ENCODE results near the gene LRP6. TPM values are rescaled to one million over a fixed set of nuclear protein-coding genes. Genes with fewer than 3 reads are reported as not detected.

LRP6 gene
- total and polyA plus RNA-seq, 2 of the 13 experiments (the other 11 are each of a cell fraction or from before 2014, with no cell fraction given) = 33.8 to 42.0 TPM

GRCh38 chr12:12229556-12230092 lies 37.2 kb downstream of the LRP6 start:
- no peaks in the 10 kb centered on the region for H3K27me3 ChIP-seq (ENCODE audit: control insufficient read depth in 1 of 2, insufficient read depth in 2 of 2, low read length in 2 of 2)
- no peak overlapping the region for H3K4me3 ChIP-seq (replicated peaks in 1 of 3; ENCODE audit: insufficient read depth in 1 of 3, low read depth in 2 of 3, low read length in 3 of 3)
- peaks cover 60% of the 10 kb centered on the region for H3K4me1 ChIP-seq (ENCODE audit: insufficient read depth, low read length)
- no peak overlapping the region for H3K9ac ChIP-seq (ENCODE audit: insufficient read depth, low read depth, low read length)
- H3K79me2 ChIP-seq (ENCODE audit: insufficient read depth, low read length) = peaks cover 95% of the 10 kb centered on the region
- H3K36me3 ChIP-seq (replicated peaks in 1 of 2; ENCODE audit: control insufficient read depth in 1 of 2, insufficient read depth in 2 of 2, low read length in 2 of 2) = no peaks in the 10 kb centered on the region; a peak in 1 of 5 replicates
- FAIRE-seq (no peak), DNase-seq (ENCODE audit: low spot score) (no peak), ATAC-seq (no peak)
- ChIA-PET POLR2A (interaction anchor here (1.2 kb wide), 1 partner anchor 12 kb away, joined by 3 read pairs; no protein-coding TSS in a partner anchor), CTCF (ENCODE audit: low intra/inter-chr PET ratio, low total read pairs) (no interaction called here)
- 0 out of 2 replicates have a peak, but pooled peaks cover 4% of the 10 kb centered on the region for H4K20me1 ChIP-seq (ENCODE audit: insufficient read depth, low read length)
- no peaks in the 10 kb centered on the region for H3K9me3 ChIP-seq (ENCODE audit: low read length)
- in situ Hi-C loops (cut with HindIII; ENCODE audit: extremely low pct_ligation_motif_present, low pct_unique_long_range_greater_than_20kb) (no loop called here), intact Hi-C loops (cut with micrococcal nuclease; ENCODE audit: unreplicated experiment) (no loop called here)
- no peak overlapping the region for H2AFZ ChIP-seq (ENCODE audit: low read length)
- H3K4me2 ChIP-seq (ENCODE audit: low read depth, low read length) = no peak overlapping the region
- H3K27ac ChIP-seq (ENCODE audit: extremely low read length, insufficient read depth, low read length) = no peak overlapping the region
- TF ChIP-seq SNAPC2 (CRISPR knock-in tag; IDR thresholded peaks at IDR 0.05) = no peak
- no peak for TF ChIP-seq ZNF382 (CRISPR knock-in tag; IDR thresholded peaks at IDR 0.05; ENCODE audit: borderline replicate concordance)
- TF ChIP-seq ZNF225 (CRISPR knock-in tag; IDR thresholded peaks at IDR 0.05) = no peak
- no peak for TF ChIP-seq NR1H2 (CRISPR knock-in tag; IDR thresholded peaks at IDR 0.05; ENCODE audit: borderline replicate concordance, low read depth)
- TF ChIP-seq ZNF460 (CRISPR knock-in tag; IDR thresholded peaks at IDR 0.05; ENCODE audit: borderline replicate concordance) = no peak
- TF ChIP-seq ARNT2 (CRISPR knock-in tag; IDR thresholded peaks at IDR 0.05; ENCODE audit: low read depth) = no peak
- TF ChIP-seq ZNF749 (CRISPR knock-in tag; IDR thresholded peaks at IDR 0.05; ENCODE audit: borderline replicate concordance) = no peak
- no peak for TF ChIP-seq RXRA (CRISPR knock-in tag; IDR thresholded peaks at IDR 0.05)
- TF ChIP-seq PRMT3 (CRISPR knock-in tag; IDR thresholded peaks at IDR 0.05; ENCODE audit: borderline replicate concordance, low read depth) = no peak
- TF ChIP-seq MAFF (IDR thresholded peaks at IDR 0.05; ENCODE audit: low read depth, low read length) = no peak
- no peak for TF ChIP-seq HMGA1 (CRISPR knock-in tag; conservative IDR thresholded peaks at IDR 0.05)
- TF ChIP-seq SIN3A (IDR thresholded peaks at IDR 0.05; ENCODE audit: borderline replicate concordance, low read depth, low read length) = no peak
- no peak for TF ChIP-seq ZNF17 (CRISPR knock-in tag; IDR thresholded peaks at IDR 0.05)
- TF ChIP-seq ATRX (CRISPR knock-in tag; IDR thresholded peaks at IDR 0.05; ENCODE audit: borderline replicate concordance) = no peak
- TF ChIP-seq ATF1 (CRISPR knock-in tag; IDR thresholded peaks at IDR 0.05) = no peak
- TF ChIP-seq ELF1 (CRISPR knock-in tag; IDR thresholded peaks at IDR 0.05) = no peak
- TSS peak; percentile 19 for BruUV-seq (replicated peaks)
- WGBS (ENCODE audit: low lambda C conversion rate) = 97% methylated on average over 1 of the region's 1 CpG

Data from HepG2 (cell line).